ENCODE data around the gene BTBD2. TPM values are rescaled to one million over a fixed set of nuclear protein-coding genes. Genes with fewer than 3 reads are reported as not detected.

BTBD2 gene
- total and polyA plus RNA-seq, 2 of the 13 experiments (the other 11 are each of a cell fraction or from before 2014, with no cell fraction given), result 28.1 to 45.3 TPM

GRCh38 chr19:1941146-1942077 is 74.1 kb downstream of the BTBD2 start, which contains the start of gene CSNK1G2 (continued):
- TF ChIP-seq HMGXB3 (CRISPR knock-in tag; IDR thresholded peaks at IDR 0.05; ENCODE audit: borderline replicate concordance) (no peak), GZF1 (CRISPR knock-in tag; IDR thresholded peaks at IDR 0.05) (no peak), HNRNPLL (IDR thresholded peaks at IDR 0.05; ENCODE audit: low read depth, low read length, poor library complexity, severe bottlenecking) (peak; percentile 85), TCF7 (IDR thresholded peaks at IDR 0.05; ENCODE audit: low read depth) (no peak), SRSF1 (optimal IDR thresholded peaks at IDR 0.05; ENCODE audit: low read depth, low read length) (no peak), ZNF468 (CRISPR knock-in tag; IDR thresholded peaks at IDR 0.05) (no peak), ZNF879 (CRISPR knock-in tag; IDR thresholded peaks at IDR 0.05) (0 out of 2 replicates have a peak, but pooled peaks have one; percentile 31), ASH2L (IDR thresholded peaks at IDR 0.05; ENCODE audit: insufficient read length, low read depth, low read length) (no peak), SMARCC2 (IDR thresholded peaks at IDR 0.05) (no peak), FLYWCH1 (CRISPR knock-in tag; IDR thresholded peaks at IDR 0.05) (no peak), NR2F2 (IDR thresholded peaks at IDR 0.05; ENCODE audit: borderline replicate concordance, low read depth) (no peak), MAX (IDR thresholded peaks at IDR 0.05) (0 out of 2 replicates have a peak, but pooled peaks have one; percentile 4), ARID2 (CRISPR knock-in tag; IDR thresholded peaks at IDR 0.05; ENCODE audit: borderline replicate concordance) (no peak), ZNF33B (CRISPR knock-in tag; IDR thresholded peaks at IDR 0.05) (no peak), MAFF (IDR thresholded peaks at IDR 0.05; ENCODE audit: low read depth, low read length) (no peak), RXRA (CRISPR knock-in tag; IDR thresholded peaks at IDR 0.05) (no peak), KAT8 (CRISPR knock-in tag; IDR thresholded peaks at IDR 0.05) (no peak), MIER2 (CRISPR knock-in tag; IDR thresholded peaks at IDR 0.05) (no peak), ZMYM3 (CRISPR knock-in tag; IDR thresholded peaks at IDR 0.05) (no peak)

All from HepG2 (cell line).